ENCODE results near the gene KIF2C. TPM values are rescaled to one million over a fixed set of nuclear protein-coding genes. Genes with fewer than 3 reads are reported as not detected.

The KIF2C gene
- total RNA-seq, 4 donors from 2014 or later: 2.5 to 8.3 (median 3.5) TPM

DNA sequence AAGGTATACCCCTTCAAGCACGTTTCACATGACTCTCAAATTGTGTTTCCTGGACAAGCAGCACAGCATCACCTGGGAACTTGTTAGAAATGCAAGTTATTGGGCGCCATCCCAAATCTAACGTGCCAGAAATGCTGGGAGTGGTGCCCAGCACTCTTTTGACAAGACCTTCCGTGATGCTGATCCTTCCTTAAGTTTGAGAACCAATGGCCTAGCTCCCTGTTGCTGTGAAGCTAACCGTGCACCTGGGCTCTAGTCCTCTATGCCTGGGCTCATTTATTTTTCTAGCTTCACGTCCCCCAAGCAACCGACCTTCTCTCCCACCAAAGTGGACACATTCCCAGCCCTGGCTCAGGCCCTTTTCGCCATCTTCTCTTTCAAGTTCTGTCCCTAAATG is 44.1 kb downstream of the KIF2C start:
- Histone ChIP-seq H3K36me3 (peaks cover 0 to 25% (median 0%) of the 10 kb centered on the region in 3 donors), H3K27ac (peak overlapping the region in 3 of 4 donors; percentile 46 to 89 (median 56)), H3K4me3 (peak overlapping the region; percentile 50 to 64 (median 58)), H3K9me3 (no peaks in the 10 kb centered on the region), H3K27me3 (no peaks in the 10 kb centered on the region), H3K4me1 (peaks cover 0 to 31% (median 25%) of the 10 kb centered on the region in 4 donors)
- TF ChIP-seq, protein P1, sequence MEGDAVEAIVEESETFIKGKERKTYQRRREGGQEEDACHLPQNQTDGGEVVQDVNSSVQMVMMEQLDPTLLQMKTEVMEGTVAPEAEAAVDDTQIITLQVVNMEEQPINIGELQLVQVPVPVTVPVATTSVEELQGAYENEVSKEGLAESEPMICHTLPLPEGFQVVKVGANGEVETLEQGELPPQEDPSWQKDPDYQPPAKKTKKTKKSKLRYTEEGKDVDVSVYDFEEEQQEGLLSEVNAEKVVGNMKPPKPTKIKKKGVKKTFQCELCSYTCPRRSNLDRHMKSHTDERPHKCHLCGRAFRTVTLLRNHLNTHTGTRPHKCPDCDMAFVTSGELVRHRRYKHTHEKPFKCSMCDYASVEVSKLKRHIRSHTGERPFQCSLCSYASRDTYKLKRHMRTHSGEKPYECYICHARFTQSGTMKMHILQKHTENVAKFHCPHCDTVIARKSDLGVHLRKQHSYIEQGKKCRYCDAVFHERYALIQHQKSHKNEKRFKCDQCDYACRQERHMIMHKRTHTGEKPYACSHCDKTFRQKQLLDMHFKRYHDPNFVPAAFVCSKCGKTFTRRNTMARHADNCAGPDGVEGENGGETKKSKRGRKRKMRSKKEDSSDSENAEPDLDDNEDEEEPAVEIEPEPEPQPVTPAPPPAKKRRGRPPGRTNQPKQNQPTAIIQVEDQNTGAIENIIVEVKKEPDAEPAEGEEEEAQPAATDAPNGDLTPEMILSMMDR (IDR thresholded peaks at IDR 0.05): no peak
- no peak for TF ChIP-seq POLR2A (IDR thresholded peaks at IDR 0.05)
- no peak for DNase-seq

DNA sequence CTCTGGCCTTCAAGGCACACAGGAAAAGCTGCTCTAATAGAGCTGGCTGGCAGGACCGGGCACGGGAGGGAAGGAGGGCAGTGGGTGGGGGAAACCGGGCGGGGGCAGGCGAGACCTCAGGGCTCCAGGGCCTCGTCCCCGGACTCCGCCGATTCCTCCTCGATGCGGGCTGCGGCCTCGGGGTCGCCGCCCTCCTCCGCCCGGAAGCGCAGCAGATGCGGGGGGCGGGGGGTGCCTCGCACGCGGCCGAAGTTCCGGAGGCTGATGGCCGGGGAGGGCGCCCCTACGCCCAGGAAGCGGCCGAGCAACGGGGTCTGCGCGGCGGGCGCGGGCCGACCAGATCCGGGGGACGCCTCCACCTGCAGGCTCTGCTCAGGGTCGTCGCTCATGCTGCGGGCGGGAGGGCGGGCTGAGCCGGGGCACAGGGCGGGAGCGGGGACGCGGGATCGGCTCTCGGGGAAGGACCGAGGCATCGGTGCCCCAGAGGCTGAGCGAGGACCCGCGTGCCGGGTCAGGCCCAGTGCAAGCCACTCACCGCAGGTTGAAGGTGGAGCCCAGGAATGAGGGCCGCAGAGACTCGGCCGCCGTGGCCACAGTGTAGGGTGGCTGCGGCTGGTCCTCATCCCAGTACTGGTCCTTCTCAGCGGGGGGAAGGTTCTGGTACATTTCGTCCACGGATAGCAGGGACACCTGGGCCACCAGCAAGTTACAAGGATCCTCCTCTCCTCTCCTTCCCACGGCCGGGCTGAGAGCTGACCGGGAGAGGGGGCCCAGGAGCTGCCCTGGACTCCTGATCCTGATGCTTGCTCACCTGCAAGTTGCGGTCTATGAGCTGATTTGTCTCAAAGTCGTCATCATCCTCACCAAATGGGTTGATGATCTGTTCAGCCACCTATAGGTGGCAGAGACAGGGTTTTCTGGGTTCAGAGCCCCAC is 44.7 kb downstream of the KIF2C start:
- Histone ChIP-seq H3K9me3 (no peaks in the 10 kb centered on the region), H3K4me3 (peak overlapping the region; percentile 50 to 64 (median 58)), H3K27me3 (no peaks in the 10 kb centered on the region), H3K36me3 (peaks cover 0 to 18% (median 0%) of the 10 kb centered on the region in 3 donors), H3K4me1 (peaks cover 0 to 31% (median 25%) of the 10 kb centered on the region in 4 donors), H3K27ac (peak overlapping the region in 3 of 4 donors; percentile 46 to 89 (median 56))
- TF ChIP-seq, protein P1 (IDR thresholded peaks at IDR 0.05): peak in 3 of 6 experiments; percentile 12 to 19 (median 18)
- TF ChIP-seq POLR2A (IDR thresholded peaks at IDR 0.05): no peak
- peak in 2 of 3 donors; percentile 45 to 62 for DNase-seq

DNA sequence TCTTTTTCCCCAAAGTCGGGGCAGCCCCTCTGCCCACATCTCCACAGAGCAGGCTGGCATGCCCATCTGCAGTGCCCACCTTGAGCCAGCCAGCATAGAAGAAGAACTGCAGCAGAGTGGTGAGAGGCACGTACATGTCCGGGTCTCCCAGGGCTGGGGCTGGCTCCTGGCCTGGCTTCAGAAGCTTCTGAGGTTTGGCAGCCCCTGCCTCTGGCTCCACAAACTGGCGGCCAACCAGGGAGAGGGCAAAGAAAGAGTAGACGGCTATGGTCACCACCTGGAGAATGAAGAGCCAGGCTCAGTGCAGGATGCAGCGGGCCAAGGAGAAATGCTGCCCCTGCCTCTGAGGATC is 45.4 kb downstream of the KIF2C start:
- Histone ChIP-seq H3K27ac (peak overlapping the region in 2 of 4 donors; percentile 56 to 89), H3K9me3 (no peaks in the 10 kb centered on the region), H3K4me1 (peaks cover 0 to 31% (median 25%) of the 10 kb centered on the region in 4 donors), H3K27me3 (no peaks in the 10 kb centered on the region), H3K4me3 (peak overlapping the region in 1 of 4 donors; percentile 64), H3K36me3 (peaks cover 0 to 12% (median 0%) of the 10 kb centered on the region in 3 donors)
- no peak for DNase-seq
- TF ChIP-seq, protein P1 (IDR thresholded peaks at IDR 0.05): no peak
- TF ChIP-seq POLR2A (IDR thresholded peaks at IDR 0.05): no peak

DNA sequence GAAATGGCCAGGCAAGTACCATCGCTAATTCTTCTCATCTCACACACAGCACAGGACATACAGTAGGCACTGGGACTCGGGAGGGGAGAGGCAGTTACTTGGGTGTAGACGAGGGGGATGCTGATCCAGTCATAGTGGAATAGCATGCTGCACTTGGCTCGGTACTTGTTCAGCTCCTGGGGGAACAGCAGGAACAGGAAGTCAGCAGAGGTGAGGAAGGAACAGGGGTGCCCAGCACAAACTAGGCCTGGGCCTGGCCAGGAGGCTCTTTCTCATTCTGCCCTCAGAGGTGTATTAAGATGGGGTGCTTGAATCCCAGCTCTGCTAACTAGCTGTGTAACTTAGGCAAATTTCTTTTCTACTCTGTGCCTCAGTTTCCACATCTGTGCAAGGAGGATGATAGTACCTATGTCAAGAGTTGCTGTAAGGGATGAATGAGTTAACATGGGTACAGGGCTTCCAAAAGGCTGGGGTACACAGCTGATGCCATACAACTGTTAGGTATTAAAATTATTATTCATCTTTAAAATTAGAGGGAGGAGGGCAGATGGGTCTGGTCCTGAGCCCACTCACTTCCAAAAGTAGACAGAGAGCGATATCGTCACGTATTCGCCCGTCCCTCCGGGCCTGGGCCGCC is 46.0 kb downstream of the KIF2C start:
- H3K9me3 ChIP-seq: no peaks in the 10 kb centered on the region
- DNase-seq: no peak
- H3K27ac ChIP-seq: peak overlapping the region in 3 of 4 donors; percentile 15 to 89 (median 52)
- peak overlapping the region; percentile 36 to 61 (median 56) for H3K4me3 ChIP-seq
- TF ChIP-seq, protein P1 (IDR thresholded peaks at IDR 0.05): no peak
- no peak for TF ChIP-seq POLR2A (IDR thresholded peaks at IDR 0.05)
- no peaks in the 10 kb centered on the region for H3K27me3 ChIP-seq
- peaks cover 0 to 9% (median 0%) of the 10 kb centered on the region in 3 donors for H3K36me3 ChIP-seq
- H3K4me1 ChIP-seq: peaks cover 0 to 31% (median 25%) of the 10 kb centered on the region in 4 donors

DNA sequence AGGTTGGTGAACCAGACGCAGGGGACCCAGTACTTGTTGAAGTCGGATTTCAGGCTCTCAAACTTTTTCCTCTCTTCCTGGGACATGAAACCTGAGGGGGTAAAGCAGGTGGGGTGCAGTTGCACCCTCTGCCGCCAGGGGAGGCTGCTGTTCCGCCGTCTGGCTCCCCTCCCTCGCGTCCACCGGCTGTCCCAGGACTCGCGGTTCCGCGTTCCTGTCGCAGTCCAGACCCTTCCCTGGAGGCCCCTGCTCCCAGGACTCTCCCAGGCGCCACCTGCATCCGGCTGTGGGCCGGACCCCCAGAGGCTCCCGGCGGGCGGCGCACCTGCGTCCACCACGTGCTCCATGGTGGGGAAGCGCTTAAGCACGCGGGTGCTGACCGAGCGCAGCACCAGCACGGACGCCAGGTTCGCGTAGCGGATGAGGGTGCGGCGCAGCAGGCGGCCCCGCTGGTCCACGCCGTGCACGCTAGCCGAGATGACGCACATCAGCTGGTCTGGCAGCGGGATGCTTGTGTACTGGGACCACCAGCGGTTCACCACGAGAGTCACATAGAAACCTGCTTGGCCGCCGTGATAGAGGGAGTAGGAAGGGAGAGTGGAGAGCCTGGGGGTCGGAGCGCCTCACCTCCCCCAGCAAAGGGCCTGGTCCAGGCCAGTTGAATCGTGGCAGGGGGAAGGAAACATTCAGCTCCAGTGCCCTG is 46.7 kb downstream of the KIF2C start:
- H3K4me1 ChIP-seq: peaks cover 0 to 31% (median 25%) of the 10 kb centered on the region in 4 donors
- peak overlapping the region; percentile 36 to 61 (median 56) for H3K4me3 ChIP-seq
- H3K27me3 ChIP-seq: no peaks in the 10 kb centered on the region
- H3K36me3 ChIP-seq: peaks cover 0 to 2% (median 0%) of the 10 kb centered on the region in 3 donors
- H3K9me3 ChIP-seq: no peaks in the 10 kb centered on the region
- DNase-seq: peak; percentile 73 to 90 (median 86)
- TF ChIP-seq POLR2A (IDR thresholded peaks at IDR 0.05): no peak
- TF ChIP-seq, protein P1 (IDR thresholded peaks at IDR 0.05): peak; percentile 97 to 99 (median 99)
- H3K27ac ChIP-seq: peak overlapping the region; percentile 15 to 89 (median 52)
